ENCODE results near the gene LHB. TPM values are rescaled to one million over a fixed set of nuclear protein-coding genes. Genes with fewer than 3 reads are reported as not detected.

Gene LHB
- 0.48 TPM in 1 of 2 replicates, not detected in the other for total RNA-seq

DNA sequence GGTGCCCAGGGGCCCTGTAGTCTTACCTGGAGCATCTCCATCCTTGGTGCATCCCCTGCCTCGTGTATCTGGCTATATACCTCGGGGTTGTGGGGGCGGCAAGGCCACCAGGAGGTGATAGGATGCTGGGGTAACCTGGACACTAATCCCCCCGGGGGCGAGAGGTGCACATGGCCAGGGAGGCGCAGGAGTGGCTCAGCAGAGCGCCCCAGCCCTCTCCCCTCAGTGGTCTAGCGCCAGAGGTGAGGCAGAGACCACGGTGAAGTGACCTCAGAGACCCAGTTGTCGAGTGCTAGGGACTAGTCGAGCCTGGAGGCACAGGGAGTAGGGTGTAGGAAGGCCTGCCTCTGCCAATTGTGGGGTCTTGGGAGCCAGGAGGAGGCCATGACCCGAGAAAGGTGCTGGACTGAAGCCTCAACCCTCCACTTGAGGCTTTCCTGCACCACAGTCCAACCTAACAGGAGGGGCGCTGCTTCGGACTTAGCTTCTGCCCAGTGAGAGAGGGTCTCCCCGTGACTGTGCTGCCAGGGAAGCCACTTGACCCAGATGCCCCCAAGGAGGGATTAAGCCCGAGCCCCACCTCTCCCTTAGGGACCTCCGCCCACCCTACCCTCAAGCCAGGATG, at the start of gene LHB:
LHB (minus strand) TSS at position 51 of the 625 bp plus-strand sequence; CDS start at position 41, 10 bp downstream.

GRCh38 chr19:49064768-49065611, 48.1 kb upstream of the LHB start, which contains the start of gene NTF4:
TSS of gene NTF4 (minus strand) at chr19:49064818. CDS start at chr19:49061997, 2,821 bp downstream.

DNA sequence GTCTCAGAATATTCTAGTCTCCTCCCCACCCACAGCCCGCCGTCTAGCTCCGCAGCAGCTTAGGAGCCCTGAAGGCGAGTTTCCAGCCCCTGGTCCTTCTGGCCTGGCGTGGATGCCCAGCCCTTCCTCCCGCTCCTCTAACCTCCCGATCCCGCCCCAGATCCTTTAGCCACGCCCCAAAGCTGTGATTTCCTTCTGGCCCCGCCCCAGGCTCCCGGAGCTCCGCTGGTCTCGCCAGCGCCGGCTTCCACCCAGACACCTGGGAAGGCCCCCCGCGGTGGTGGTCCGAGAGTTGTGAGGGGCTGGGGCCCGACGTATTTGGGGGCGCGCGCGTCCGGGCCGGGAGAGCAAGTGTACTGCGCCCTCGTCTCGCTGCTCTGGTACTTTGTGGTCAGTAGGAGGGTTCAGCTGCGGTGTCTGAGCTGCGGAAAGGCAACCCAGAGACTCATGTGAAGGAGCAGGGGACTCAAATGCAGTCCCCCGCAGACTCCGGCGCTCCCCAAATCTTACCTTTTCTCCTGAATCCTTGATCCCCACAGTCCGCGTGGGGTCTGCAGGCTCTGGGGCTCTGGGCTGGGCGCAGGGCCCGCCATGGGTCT, 40.8 kb upstream of the LHB start, which contains the start of gene CGB7:
CGB7 (minus strand) TSS at position 114 of the 599 bp plus-strand sequence. CDS start 2,374 bp downstream, outside the sequence.

GRCh38 chr19:49049011-49049410, 32.1 kb upstream of the LHB start, which contains the start of gene CGB8:
TSS of gene CGB8 (minus strand) at chr19:49049111. CDS start at chr19:49048739, 372 bp downstream.

GRCh38 chr19:49043548-49043947, 26.7 kb upstream of the LHB start, which contains the start of gene CGB5:
TSS of gene CGB5 (plus strand) at chr19:49043848. CDS start at chr19:49044210, 362 bp downstream.

GRCh38 chr19:49036815-49037214, 19.9 kb upstream of the LHB start, which contains the start of gene CGB1:
TSS of gene CGB1 (minus strand) at chr19:49036895. CDS start at chr19:49036711, 184 bp downstream.

DNA sequence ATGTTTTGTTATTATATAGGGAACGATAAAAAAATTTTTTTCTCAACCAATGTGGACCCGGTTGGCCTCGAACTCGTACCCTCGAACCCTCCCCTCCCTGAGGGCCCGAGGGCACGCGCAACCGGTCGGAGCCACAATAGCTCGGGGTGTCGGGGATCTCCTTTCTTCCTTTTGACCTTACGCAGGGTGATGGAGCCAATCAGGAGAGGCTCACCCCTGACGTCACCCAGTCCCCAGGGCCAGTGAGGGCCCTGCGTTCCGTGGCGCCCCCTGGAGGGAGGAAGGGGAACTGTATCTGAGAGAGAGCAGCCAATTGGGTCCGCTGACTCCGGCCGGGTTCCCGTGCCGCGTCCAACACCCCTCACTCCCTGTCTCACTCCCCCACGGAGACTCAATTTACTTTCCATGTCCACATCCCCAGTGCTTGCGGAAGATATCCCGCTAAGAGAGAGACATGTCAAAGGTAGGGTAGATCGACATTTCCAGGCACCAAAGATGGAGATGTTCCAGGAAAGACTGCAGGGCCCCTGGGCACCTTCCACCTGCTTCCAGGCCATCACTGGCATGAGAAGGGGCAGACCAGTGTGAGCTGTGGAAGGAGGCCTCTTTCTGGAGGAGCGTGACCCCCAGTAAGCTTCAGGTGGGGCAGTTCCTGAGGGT, 14.9 kb upstream of the LHB start, which contains the start of gene CGB2:
CGB2 (plus strand) TSS at position 249 of the 660 bp plus-strand sequence; CDS start at position 455, 206 bp downstream.

DNA sequence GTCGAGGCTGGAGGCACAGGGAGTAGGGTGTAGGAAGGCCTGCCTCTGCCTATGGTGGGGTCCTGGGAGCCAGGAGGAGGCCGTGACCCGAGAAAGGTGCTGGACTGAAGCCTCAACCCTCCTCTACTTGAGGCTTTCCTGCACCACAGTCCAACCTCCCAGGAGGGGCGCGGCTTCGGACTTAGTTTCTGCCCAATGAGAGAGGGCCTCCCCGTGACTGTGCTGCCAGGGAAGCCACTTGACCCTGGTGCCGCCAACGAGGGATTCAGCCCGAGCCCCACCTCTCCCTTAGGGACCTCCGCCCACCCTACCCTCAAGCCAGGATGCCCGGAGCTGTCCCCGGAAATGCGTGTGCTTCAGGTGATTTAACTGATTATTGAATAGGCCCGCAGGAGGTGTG, 7.3 kb upstream of the LHB start, which contains the start of gene CGB3:
CGB3 (minus strand) TSS at position 101 of the 400 bp plus-strand sequence. CDS start 362 bp downstream, outside the sequence.

DNA sequence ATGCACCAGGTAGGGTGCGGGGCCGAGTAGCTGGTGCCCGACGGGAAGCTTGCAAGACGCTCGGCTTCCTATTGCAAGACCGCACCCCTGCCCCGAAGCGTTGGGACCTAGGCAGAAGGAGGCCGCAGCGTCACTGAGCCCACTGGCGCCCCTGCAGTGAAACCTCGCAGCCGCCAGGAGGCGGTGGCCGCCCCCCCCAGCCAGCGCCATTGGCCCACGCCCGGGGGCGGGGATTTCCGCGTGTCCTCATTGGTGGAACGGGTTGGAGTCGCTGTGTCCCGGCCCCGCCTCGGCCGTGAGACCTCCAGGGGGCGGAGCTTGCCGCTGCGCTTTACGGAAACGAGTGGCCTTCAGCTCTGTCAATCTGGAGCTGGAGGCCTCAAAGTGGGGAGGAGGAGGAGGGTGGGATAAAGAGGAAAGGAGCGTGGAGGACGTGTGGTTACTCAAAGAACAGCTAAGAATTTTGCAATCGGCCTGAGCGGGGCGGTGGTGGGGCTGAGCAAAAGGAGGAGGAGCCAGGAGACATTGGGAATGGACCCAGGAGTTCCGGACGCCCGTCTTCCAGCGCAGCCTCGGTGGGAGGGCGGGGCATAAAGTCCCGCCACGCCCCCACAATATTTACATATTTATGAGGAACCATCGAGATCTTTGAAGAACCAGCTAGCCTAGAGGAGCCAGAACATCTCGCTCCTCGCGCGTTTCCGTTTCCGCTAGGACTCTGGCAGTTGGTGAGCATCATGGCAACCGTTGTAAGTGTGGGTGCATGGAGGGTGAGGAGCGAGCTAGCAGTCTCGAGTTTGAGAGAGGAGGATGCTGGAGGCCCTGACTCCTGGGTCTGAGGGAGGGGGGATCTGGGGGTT, 23.5 kb downstream of the LHB start, which contains the start of the genes GYS1 and RUVBL2:
GYS1 (minus strand) TSS at position 135 of the 860 bp plus-strand sequence. CDS start 197 bp downstream, outside the sequence.
RUVBL2 (plus strand) TSS at position 713 of the 860 bp plus-strand sequence; CDS start at position 738, 25 bp downstream.

Small RNA genes lying within 50 kb of the gene (small RNA-seq; reads per million reads assigned to genes)
- gene MIR6798, result not detected

Other genes starting within 250 kb of the LHB start
- gene BCAT2, start 206.1 kb downstream of the LHB start, total RNA-seq, result 39.9 and 55.5 TPM in 2 replicates
- 0.98 and 3.5 TPM in 2 replicates for gene HSD17B14, start 180.6 kb downstream of the LHB start, total RNA-seq
- gene PLEKHA4, start 148.5 kb downstream of the LHB start, total RNA-seq, result 2.0 and 5.6 TPM in 2 replicates
- gene PPP1R15A, start 144.7 kb downstream of the LHB start, total RNA-seq, result 45.4 and 49.8 TPM in 2 replicates
- not detected in 2 replicates for gene TULP2, start 118.3 kb downstream of the LHB start, total RNA-seq
- gene NUCB1, start 116.8 kb downstream of the LHB start, total RNA-seq, result 151 and 295 TPM in 2 replicates
- gene DHDH, start 83.4 kb downstream of the LHB start, total RNA-seq, result not detected in 2 replicates
- gene BAX, start 62.2 kb downstream of the LHB start, total RNA-seq, result 78.0 and 157 TPM in 2 replicates
- gene FTL, start 51.8 kb downstream of the LHB start, total RNA-seq, result 1,333 and 1,656 TPM in 2 replicates
- 48.0 and 49.0 TPM in 2 replicates for gene GYS1, start 23.8 kb downstream of the LHB start, total RNA-seq
- gene RUVBL2, start 23.2 kb downstream of the LHB start, total RNA-seq, result 210 and 250 TPM in 2 replicates
- gene CGB3, start 7.2 kb upstream of the LHB start, total RNA-seq, result not detected in 2 replicates
- gene CGB2, start 14.8 kb upstream of the LHB start, total RNA-seq, result not detected in 2 replicates
- not detected in 2 replicates for gene CGB1, start 19.8 kb upstream of the LHB start, total RNA-seq
- not detected in 2 replicates for gene CGB5, start 26.8 kb upstream of the LHB start, total RNA-seq
- not detected in 2 replicates for gene CGB8, start 32.0 kb upstream of the LHB start, total RNA-seq
- gene CGB7, start 40.7 kb upstream of the LHB start, total RNA-seq, result 0.10 TPM in 1 of 2 replicates, not detected in the other
- gene NTF4, start 47.7 kb upstream of the LHB start, total RNA-seq, result not detected in 2 replicates
- gene KCNA7, start 55.6 kb upstream of the LHB start, total RNA-seq, result not detected in 2 replicates
- gene SNRNP70, start 68.4 kb upstream of the LHB start, total RNA-seq, result 143 and 171 TPM in 2 replicates
- gene LIN7B, start 97.3 kb upstream of the LHB start, total RNA-seq, result 0.76 and 2.6 TPM in 2 replicates
- gene C19orf73, start 102.1 kb upstream of the LHB start, total RNA-seq, result 0.48 TPM in 1 of 2 replicates, not detected in the other
- gene PPFIA3, start 102.5 kb upstream of the LHB start, total RNA-seq, result 2.8 and 4.9 TPM in 2 replicates
- gene HRC, start 138.3 kb upstream of the LHB start, total RNA-seq, result not detected in 2 replicates
- gene TRPM4, start 140.7 kb upstream of the LHB start, total RNA-seq, result 19.7 and 33.6 TPM in 2 replicates

Measured in vein endothelial cell (primary cell).